HG02759 (cell line): ENCODE data around the gene PLEKHG1.

ENCODE experiments used
- ATAC-seq: cut with Tn5 transposase; IDR thresholded peaks from one replicate; pipeline ENCODE4 v1.9.1; 2021; ENCODE audit warnings: mild to moderate bottlenecking, moderate library complexity; ENCODE audit not compliant: unreplicated experiment

The PLEKHG1 gene

DNA sequence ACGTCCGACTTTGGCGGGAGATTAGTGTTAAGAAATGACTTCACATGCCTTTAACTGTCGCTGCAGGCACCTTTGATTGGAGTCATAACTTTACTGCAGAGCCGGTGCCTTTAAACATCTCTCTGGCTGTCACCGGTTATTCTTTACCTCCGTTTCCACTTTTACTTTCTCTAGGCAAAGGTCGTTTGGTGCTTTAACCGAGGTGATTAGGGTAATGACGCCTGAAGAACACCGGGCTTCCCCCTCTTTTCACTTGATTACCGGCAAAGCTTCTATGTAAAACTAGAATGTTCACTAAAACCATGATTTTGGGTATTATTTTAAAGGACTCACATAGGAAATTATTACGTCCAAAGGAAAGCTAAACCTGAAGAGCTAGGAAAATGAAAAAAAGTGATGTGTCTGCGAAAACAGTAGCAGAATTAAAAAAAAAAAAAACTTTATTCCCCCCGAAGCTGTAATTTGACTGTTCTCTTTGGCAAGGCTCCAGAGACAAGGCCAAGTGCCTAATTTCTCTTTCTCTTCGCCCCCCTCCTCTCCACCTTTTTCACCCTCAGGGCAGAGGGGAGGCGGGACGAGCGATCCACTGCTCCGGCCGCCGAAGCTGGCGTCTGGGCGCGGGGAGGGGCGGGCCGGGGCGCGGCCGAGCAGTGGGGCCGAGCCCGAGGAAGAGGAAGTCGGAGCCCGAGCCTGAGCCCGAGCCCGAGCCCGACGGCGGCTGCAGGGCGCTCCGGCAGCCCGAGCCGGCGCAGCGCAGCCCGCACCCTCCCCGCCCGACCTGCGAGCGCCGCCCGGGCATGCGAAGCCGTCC, at the start of gene PLEKHG1:
Gene PLEKHG1 (plus strand): TSS at position 687 of the 811 bp plus-strand sequence. CDS start 133,797 bp downstream, outside the sequence.
- peak; percentile 79 for ATAC-seq

DNA sequence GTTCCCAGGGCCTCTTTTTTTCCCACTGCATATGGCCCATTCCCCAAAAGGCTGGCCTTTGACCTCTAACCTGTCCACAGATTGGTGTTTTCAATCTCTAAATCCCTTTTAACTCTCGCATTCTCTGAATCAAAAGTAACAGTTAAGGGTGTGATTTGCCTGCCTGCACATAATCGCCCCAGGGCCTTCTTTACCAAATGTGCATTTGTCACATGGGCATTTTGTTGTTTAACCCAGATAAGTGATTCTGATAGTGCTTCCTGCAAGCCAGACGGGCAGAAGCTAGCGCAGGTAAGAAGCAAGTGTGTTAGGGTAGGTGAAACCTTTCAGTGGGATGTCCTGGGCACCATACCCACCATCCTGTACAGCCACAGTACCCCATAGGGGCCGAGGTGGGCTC, 49.4 kb upstream of the PLEKHG1 start:
- no peak for ATAC-seq

- no peak for ATAC-seq
These were observed 42.6 kb upstream of the PLEKHG1 start for GRCh38 chr6:150557043-150557599.

DNA sequence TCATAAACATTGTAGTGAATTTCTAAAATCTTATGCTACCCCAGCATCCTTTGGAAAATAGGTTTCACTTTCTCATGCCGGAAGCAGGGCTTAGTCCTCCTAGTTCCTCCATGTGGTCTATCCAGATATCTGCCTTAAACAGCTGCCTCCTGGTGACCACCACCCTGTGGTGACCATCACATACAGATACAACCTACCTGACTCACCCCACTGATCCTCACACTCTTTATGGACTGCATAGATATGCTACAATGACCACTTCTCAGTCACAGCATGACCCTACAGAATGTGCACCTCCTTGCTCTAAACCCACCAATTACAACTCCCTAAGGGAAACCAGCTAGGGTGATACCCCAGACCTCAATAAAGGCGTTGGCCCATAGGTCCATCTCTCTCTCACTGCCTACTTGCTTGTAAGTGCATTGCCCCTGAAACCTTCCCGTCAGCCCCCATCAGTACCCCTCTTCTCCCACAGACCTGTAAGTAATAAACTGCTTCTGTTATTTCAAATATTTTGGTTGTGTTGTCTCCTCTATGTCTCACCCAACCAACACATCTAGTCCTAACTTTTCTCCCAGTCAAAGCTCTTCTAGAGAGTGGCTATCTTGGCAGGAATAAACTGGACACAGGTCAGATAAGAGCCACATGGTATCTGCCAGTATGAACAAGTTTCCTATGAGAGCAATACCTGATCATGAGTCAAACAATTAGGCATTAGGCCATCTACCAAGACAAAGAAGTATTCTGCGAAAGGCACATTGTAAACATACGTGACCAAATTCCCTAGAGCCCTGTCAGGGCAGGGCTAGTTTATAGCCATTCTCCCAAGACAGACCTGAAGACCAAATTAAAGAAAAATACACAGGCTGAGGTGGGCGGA, 39.4 kb upstream of the PLEKHG1 start:
- no peak for ATAC-seq

- no peak for ATAC-seq
These were observed 38.8 kb upstream of the PLEKHG1 start for GRCh38 chr6:150560884-150561219.

GRCh38 chr6:150565945-150566344, 33.7 kb upstream of the PLEKHG1 start:
- no peak for ATAC-seq

DNA sequence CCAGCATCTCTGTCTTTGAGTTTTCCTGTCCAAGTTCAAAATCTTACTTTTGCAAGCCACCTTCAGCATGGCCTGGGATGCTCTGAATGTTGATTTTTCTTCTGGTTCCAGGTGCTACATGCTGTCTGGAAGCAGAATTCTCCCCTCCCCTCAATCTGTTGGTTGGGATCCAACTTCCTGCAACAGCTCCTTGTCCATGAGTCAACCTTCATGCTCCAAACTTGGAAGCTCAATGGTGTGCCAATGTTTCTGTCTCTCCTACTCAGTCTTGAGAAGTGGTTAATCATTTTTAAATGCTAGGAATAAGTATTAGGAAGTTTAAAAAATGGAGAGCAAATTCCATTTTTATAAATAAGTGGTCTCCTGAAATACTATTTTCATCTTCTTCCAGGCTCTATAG, 33.2 kb upstream of the PLEKHG1 start:
- ATAC-seq, result no peak

DNA sequence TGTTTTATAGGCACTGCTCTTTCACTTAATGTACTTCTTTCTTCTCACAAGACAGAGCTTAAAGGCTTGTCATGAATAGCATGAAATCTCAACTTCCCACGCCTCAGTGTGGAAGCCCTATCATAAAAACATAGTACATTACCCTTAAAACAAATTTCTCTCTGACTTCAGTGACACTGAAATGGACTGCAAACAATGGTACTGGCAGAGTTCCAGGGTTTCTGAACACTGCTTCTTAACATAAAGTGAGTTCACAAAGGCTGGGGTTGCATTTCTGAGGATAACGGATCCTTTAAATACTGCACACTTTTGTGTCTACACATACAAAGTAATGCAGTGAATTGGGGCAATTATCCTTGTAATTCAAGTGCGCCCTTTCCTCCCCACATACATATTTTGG, 32.3 kb upstream of the PLEKHG1 start:
- no peak for ATAC-seq

DNA sequence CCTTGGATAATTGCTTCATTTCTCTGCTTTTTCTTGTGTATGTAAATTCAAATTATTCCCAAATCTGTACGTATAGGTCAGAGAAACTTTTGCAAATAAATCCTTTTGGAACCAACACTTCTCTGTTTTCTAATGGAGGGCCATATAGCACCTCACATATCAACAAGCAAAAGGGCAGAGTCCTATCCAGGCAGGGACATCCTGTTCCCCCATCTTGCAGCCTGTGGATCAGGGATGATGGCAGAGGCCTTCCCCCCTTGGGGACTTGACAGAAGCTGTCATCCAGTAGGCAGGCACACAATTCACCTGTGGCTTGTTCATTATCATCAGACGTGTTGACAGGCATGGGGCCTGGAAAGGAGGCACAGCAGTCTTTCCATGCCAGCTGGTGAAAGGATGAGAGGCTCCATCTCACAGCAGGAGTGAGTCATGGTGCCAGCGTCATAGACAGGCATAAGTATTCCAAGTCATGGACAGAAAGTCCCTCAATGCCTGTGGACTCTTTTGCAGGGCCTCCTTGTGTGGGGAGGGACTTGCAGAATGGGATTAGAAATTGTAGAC, 31.8 kb upstream of the PLEKHG1 start:
- no peak for ATAC-seq

DNA sequence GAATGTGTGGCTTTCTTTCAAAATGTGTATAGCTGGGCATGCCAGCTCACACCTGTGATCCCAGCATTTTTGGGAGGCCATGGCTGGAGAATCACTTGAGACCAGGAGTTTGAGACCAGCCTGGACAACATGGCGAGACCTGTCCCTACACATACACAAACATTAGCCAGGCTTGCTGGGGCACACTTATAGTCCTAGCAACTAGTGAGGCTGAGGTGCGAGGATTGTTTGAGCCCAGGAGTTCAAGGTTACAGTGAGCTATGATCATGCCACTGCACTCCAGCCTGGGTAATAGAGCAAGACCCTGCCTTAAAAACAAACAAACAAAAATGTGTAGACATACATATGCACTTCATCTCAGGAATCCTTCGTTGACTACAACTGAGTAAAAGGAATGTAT, 31.1 kb upstream of the PLEKHG1 start:
- no peak for ATAC-seq

DNA sequence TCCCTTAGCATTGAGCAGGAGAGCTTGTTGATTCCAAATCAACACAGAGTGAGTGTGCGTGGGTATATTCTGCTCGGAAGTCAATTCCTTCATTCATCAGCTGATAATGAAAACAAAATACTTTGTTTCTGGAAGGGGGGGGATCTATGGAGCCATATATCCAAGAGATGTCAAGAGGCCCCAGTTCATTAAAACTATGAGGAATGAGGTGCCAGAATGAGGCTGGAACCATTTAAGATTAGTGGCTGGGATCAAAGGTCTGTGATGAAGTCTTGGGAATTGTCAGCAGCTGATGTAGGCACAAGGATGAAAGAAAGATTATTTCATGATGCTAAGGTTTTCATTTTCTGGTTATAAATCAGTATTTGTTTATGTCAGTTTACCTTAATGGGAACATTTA, 30.5 kb upstream of the PLEKHG1 start:
- ATAC-seq, result no peak

DNA sequence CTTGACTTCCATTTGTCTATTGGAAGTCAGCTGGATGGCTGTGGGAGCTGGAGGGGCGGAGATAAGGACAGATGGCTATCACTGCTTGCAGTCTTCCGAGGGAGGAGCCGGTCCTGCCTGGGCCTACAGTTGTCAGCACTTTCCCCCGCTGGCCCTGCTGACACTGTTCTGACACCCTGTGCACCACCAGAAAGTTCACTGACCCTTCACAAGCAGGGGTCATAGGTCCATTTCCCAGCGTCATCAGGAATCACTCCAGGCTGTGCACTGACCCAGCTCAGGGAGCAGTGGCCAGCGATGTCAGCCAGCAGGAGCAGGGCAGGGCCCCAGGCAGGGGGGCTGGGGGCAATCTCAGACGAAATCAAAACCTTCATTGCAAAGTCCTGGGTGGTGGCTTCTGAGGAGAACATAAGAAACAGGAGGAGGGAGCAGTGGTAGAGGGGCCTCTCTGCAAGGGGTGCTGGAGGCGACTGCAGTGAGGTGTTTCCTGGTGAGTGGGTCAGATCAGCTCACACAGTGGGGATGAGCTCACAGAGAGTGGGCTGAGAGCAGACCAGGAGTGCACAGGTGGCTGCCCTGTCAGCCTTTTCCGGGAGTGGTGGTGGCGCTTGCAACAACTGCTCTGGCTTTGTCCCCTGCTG, 26.5 kb upstream of the PLEKHG1 start:
- ATAC-seq, result no peak

DNA sequence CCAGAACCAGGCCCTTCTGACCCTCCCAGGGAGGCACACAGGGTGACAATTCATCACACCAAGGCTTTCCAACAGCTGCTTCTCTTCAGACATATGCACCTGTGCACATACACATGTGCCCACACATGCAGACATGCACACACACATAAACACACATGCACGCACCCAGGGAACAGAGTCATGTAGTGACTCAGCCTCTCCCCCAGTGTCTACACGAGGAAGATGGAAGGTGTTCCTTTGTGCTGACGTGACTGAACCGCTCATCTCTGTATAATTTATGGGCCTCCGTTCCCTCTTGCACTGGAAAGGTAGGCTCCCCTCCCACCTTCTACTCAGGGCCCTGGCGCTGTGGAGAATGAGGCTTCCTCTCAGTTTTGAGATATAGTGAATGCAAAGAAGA, 23.8 kb upstream of the PLEKHG1 start:
- ATAC-seq, result no peak

DNA sequence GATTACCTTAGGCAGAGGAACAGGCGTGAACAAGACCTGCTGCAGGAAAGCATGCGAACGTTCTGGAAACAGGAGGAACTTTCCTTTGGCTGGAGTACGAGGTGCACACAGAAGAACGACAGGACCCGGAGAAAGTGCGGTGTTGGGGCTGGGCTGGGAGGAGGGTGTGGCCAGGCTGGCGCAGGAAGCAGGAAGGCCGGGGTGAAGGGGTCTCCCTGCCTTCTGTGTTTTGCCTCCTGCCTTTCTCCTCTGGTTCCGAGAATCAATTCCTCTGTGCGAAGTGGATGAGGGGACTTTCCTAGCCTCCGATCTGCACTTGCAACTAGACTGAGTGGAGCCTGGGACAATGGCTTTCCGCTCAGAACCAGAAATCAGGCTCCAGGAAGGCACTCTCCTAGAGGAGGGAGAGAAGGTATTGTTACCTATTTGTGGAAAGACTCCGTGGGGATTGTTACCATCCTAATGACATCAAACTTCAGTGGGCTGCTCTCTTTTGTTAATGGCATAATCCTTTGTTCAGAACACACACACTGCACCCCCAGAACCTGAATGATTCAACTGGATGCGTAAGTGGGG, 22.9 kb upstream of the PLEKHG1 start:
- no peak for ATAC-seq

GRCh38 chr6:150579611-150580010, 20.1 kb upstream of the PLEKHG1 start:
- ATAC-seq, result no peak

- ATAC-seq, result no peak
These were observed 19.2 kb upstream of the PLEKHG1 start for GRCh38 chr6:150580489-150580888.

DNA sequence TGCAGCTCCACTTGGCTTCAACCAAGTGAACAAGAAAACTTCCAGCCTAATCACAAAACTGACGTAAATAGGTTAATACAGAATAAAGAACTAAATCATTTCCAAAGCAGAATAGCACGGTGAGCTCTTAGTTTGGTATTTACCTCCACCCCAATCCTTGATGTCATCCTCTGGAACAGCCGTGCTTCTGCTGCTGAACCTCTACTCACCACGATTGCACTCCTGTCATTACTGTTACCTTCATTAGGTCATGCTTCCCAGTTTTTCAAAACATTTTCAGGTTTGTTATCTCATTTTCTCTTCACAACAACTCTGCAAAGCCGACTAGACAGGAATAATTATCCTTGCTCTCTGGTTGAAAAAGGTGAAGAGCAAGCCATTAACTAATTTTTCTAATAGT, 15.6 kb upstream of the PLEKHG1 start:
- no peak for ATAC-seq

- ATAC-seq, result no peak
These were observed 15.1 kb upstream of the PLEKHG1 start for GRCh38 chr6:150584596-150584995.

- no peak for ATAC-seq
These were observed 12.8 kb upstream of the PLEKHG1 start for GRCh38 chr6:150586850-150587359.

DNA sequence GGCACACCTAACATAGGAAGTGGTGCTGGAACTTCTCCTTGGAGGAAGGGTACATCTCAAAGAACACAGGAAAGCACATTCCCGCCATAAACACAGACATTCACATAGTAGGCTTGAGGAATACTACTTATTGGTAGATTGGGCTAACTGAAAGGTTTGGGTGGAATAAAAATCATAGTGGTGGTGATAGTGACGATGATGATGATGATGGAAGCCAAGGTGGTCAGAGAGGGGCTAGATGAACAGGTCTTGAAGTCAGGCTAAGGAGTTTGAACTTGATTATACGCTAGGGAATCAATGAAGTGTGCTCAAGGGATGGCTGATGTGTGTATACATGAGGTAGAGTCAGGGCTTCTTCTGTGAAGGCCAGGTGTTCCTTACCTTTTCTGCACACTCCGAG, 12.0 kb upstream of the PLEKHG1 start:
- ATAC-seq, result no peak
